Panc1 (cell line): Measurements from ENCODE around the gene DOCK4. TPM values are rescaled to one million over a fixed set of nuclear protein-coding genes. Genes with fewer than 3 reads are reported as not detected.

Experiments used
- ATAC-seq: fragments of 200-7000 bp; cut with Tn5 transposase; 2 replicates; pipeline ENCODE4 v1.9.1; 2020; ENCODE audit warnings: mild to moderate bottlenecking, moderate library complexity
- BruUV-seq: library from RNA; stranded (reverse); fragments of 400-500 nt; replicated peaks from 2 replicates; lab custom pipeline; 2021; lab: Mats Ljungman, UMichigan
- CTCF ChIA-PET: fragments of 300-600 bp; sonication (Branson Sonifier 250); formaldehyde crosslinking; loops from one replicate; lab custom pipeline; 2022; ENCODE audit warnings: antibody characterized with exemption; lab: Charles Lee
- POLR2A ChIA-PET: fragments of 300-600 bp; sonication (Branson Sonifier 250); formaldehyde crosslinking; loops from one replicate; lab custom pipeline; 2022; ENCODE audit warnings: antibody characterized with exemption; lab: Charles Lee
- DNase-seq: peaks from one replicate; pipeline ENCODE4 v3.0.0-alpha.2; 2010; ENCODE audit warnings: low read depth, low spot score
- H3K27ac ChIP-seq: 2 replicates; pipeline ENCODE4 v1.5.1; 2011; ENCODE audit warnings: mild to moderate bottlenecking, low read length, inconsistent platforms
- H3K27me3 ChIP-seq: fragments of 200-500 bp; sonication (Bioruptor generic); 2 replicates; pipeline ENCODE4 v1.6.0; 2014; ENCODE audit warnings: low read length, inconsistent platforms; ENCODE audit not compliant: control insufficient read depth, insufficient read depth
- H3K36me3 ChIP-seq: fragments of 200-500 bp; sonication (Bioruptor generic); 2 replicates; pipeline ENCODE4 v1.5.1; 2014; ENCODE audit warnings: inconsistent platforms, mild to moderate bottlenecking, low read length, moderate library complexity; ENCODE audit not compliant: control insufficient read depth, insufficient read depth
- H3K4me1 ChIP-seq: 2 replicates; pipeline ENCODE4 v1.5.1; 2011; ENCODE audit warnings: inconsistent platforms, mild to moderate bottlenecking, low read length, moderate library complexity; ENCODE audit not compliant: control insufficient read depth, insufficient read depth
- H3K4me3 ChIP-seq, 2 experiments: 2 replicates each; pipeline ENCODE4 v1.5.1; 2011 to 2012; ENCODE audit warnings: low read depth in 2 of 2, low read length in 2 of 2, mild to moderate bottlenecking in 2 of 2, inconsistent platforms in 1 of 2, moderate library complexity in 1 of 2
- H3K9me3 ChIP-seq: fragments of 200-500 bp; sonication (Bioruptor generic); 2 replicates; pipeline ENCODE4 v1.5.1; 2014; ENCODE audit warnings: low read depth, mild to moderate bottlenecking, inconsistent platforms, low read length, moderate library complexity; ENCODE audit not compliant: control insufficient read depth, insufficient read depth
- CTCF ChIP-seq: fragments of 450-650 bp; IDR thresholded peaks from 2 replicates; pipeline ENCODE4 v1.5.1; 2017; ENCODE audit warnings: mild to moderate bottlenecking
- POLR2AphosphoS5 ChIP-seq: IDR thresholded peaks from 2 replicates; pipeline ENCODE4 v1.6.1; 2012; ENCODE audit warnings: mild to moderate bottlenecking, low read depth, low read length, moderate library complexity
- REST ChIP-seq, 2 experiments: IDR thresholded peaks; 2 replicates each; pipeline ENCODE4 v1.6.1; 2011 to 2012; ENCODE audit warnings: low read depth in 2 of 2, control low read depth in 1 of 2, low read length in 1 of 2, mild to moderate bottlenecking in 1 of 2, moderate library complexity in 1 of 2; ENCODE audit not compliant: insufficient read depth in 1 of 2
- SIN3A ChIP-seq: IDR thresholded peaks from 2 replicates; pipeline ENCODE4 v1.6.1; 2012; ENCODE audit warnings: low read depth, mild to moderate bottlenecking, low read length, moderate library complexity, borderline replicate concordance; ENCODE audit not compliant: insufficient read depth
- TCF7L2 ChIP-seq: IDR thresholded peaks from 2 replicates; pipeline ENCODE4 v1.6.1; 2011; ENCODE audit warnings: mild to moderate bottlenecking, low read depth, low read length, inconsistent platforms
- in situ Hi-C: cut with HindIII; loops from 2 replicates; pipeline ENCODE4 v1.10.0; 2016; ENCODE audit warnings: low sequenced_read_pairs, low pct_unique_long_range_greater_than_20kb
- intact Hi-C: fragments of 100-400 bp; cut with micrococcal nuclease; formaldehyde crosslinking; loops from one replicate; pipeline ENCODE4 v1.10.0; 2022; ENCODE audit not compliant: unreplicated experiment
- total RNA-seq: library from RNA; stranded (reverse); gene quantifications from one replicate; pipeline ENCODE4 v1.2.1, GENCODE V29; 2021; ENCODE audit not compliant: unreplicated experiment

The DOCK4 gene
- total RNA-seq, 1 experiment from 2014 or later, result 10.8 TPM

DNA sequence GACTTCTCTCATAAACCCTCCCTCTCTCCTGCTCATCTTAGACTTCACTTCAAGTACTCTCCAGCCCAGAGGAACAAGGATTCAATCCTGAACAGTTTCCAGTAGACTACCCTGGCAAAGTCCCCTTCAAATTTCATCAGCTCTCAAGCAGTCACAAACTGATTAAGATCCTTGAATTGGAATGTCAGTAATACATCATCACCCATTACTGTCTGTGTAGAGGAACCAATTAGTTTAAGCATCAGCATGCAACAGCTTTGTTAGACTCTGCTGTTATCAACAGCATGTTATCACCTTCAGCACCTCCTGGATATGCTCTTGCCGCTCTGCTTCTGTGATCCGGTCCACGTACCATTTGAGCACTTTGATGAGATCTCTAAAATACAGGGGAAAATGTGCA is 336.9 kb downstream of the DOCK4 start:
- ChIA-PET POLR2A (no interaction called here), CTCF (no interaction called here)
- DNase-seq (no peak), ATAC-seq (no peak)
- intact Hi-C loops (no loop called here), in situ Hi-C loops (no loop called here)
- no peaks in the 10 kb centered on the region for H3K27me3 ChIP-seq
- no peaks in the 10 kb centered on the region for H3K36me3 ChIP-seq
- no TSS peak for BruUV-seq
- no peak overlapping the region for H3K27ac ChIP-seq
- H3K4me1 ChIP-seq, result no peaks in the 10 kb centered on the region
- no peak overlapping the region for H3K4me3 ChIP-seq
- TF ChIP-seq CTCF (no peak), SIN3A (no peak)
- H3K9me3 ChIP-seq, result no peaks in the 10 kb centered on the region

DNA sequence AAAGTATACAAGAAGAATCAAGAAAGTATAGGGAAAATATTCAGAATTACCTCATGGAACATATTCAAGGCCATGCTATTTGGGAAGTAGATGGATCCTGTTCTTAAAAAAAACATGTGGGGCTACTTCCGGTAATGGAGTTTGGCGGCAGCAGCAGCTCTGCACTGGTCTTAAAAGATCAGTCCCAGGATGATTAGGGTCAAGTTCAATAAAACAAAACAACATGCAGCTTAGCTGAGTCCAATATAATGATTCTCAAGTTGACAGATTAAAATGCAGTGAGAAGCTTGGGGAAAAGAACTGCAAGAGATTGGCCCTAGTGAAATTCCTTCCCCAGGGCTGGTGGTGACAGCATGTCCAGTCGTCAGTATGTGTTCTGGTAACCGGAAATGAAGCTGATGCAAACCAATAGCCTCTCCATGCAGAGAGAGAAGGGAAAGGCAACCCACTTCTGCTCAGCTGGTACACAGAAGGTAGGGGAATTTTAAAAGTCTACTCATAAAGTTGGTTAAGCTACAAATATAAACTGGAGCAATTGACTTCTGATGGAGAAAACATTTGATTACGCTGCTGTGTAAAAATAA is 338.8 kb downstream of the DOCK4 start:
- DNase-seq, result no peak
- TF ChIP-seq CTCF, result no peak
- TF ChIP-seq POLR2AphosphoS5, result no peak
- no peak for TF ChIP-seq SIN3A
- Histone ChIP-seq H3K4me3 (no peak overlapping the region), H3K9me3 (no peaks in the 10 kb centered on the region), H3K27ac (no peak overlapping the region), H3K36me3 (no peaks in the 10 kb centered on the region), H3K4me1 (no peaks in the 10 kb centered on the region), H3K27me3 (no peaks in the 10 kb centered on the region)
- ChIA-PET CTCF (no interaction called here), POLR2A (no interaction called here)
- no TSS peak for BruUV-seq
- ATAC-seq, result no peak
- intact Hi-C loops, result no loop called here
- in situ Hi-C loops, result no loop called here

DNA sequence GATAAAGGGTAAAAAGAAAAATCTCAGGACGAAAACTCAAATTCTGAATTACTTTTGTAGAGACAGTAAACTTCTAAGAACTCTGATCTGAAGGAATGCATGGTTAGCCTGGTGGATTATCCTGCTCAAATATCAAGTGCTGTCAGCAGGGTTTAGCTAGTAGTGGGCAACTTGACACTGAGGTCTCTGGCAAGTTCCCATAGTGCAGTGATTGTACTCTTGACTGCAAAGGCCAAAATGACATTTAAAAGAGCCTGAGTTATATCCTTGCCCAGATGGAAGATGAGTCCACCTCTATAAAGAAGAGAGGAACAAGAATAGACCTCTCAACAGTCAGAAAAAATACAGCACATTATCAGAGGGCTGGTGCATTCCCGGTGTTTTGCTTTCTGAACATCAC is 339.4 kb downstream of the DOCK4 start:
- no peak overlapping the region for H3K4me3 ChIP-seq
- in situ Hi-C loops, result no loop called here
- DNase-seq (no peak), ATAC-seq (no peak)
- H3K4me1 ChIP-seq, result no peaks in the 10 kb centered on the region
- POLR2A ChIA-PET, result interaction anchor here (0.6 kb wide), 1 partner anchor 265 kb away, joined by 7 read pairs; no protein-coding TSS in a partner anchor
- CTCF ChIA-PET, result no interaction called here
- no peaks in the 10 kb centered on the region for H3K27me3 ChIP-seq
- H3K9me3 ChIP-seq, result no peaks in the 10 kb centered on the region
- TF ChIP-seq SIN3A, result no peak
- no peaks in the 10 kb centered on the region for H3K36me3 ChIP-seq
- no TSS peak for BruUV-seq
- H3K27ac ChIP-seq, result no peak overlapping the region
- intact Hi-C loops, result no loop called here

- ATAC-seq, result no peak
- no peaks in the 10 kb centered on the region for H3K9me3 ChIP-seq
- CTCF ChIA-PET, result no interaction called here
These were observed 340.8 kb downstream of the DOCK4 start for GRCh38 chr7:111865430-111865829.

More at GRCh38 chr7:111865430-111865829, 340.8 kb downstream of the DOCK4 start:
- H3K27ac ChIP-seq, result no peak overlapping the region
- DNase-seq, result no peak
- no TSS peak for BruUV-seq
- no peaks in the 10 kb centered on the region for H3K4me1 ChIP-seq
- POLR2A ChIA-PET, result no interaction called here
- intact Hi-C loops (no loop called here), in situ Hi-C loops (no loop called here)
- H3K4me3 ChIP-seq, result no peak overlapping the region
- TF ChIP-seq SIN3A (no peak), REST (IDR thresholded peaks at IDR 0.05; ENCODE audit: insufficient read depth in 1 of 2, low read depth in 2 of 2, low read length in 1 of 2) (no peak), CTCF (no peak), POLR2AphosphoS5 (no peak), TCF7L2 (no peak)
- H3K27me3 ChIP-seq, result no peaks in the 10 kb centered on the region
- H3K36me3 ChIP-seq, result no peaks in the 10 kb centered on the region
